NCI-H187 (cell line): ENCODE data around the gene ZFYVE21.

Experiments
- DNase-seq, 2 experiments: peaks; one replicate each; lab custom pipeline; 2025; lab: John Stamatoyannopoulos, UW

The ZFYVE21 gene

GRCh38 chr14:103737432-103738045, 21.9 kb downstream of the ZFYVE21 start:
- no peak for DNase-seq

- no peak for DNase-seq
Observed at GRCh38 chr14:103738166-103738565, 22.6 kb downstream of the ZFYVE21 start.

GRCh38 chr14:103738701-103739451, 23.3 kb downstream of the ZFYVE21 start:
- DNase-seq = no peak

GRCh38 chr14:103739466-103739792, 23.8 kb downstream of the ZFYVE21 start:
- no peak for DNase-seq

GRCh38 chr14:103739793-103740501, 24.3 kb downstream of the ZFYVE21 start:
- DNase-seq = no peak

- DNase-seq = no peak
Observed at GRCh38 chr14:103740991-103741689, 25.5 kb downstream of the ZFYVE21 start.

GRCh38 chr14:103741876-103742275, 26.3 kb downstream of the ZFYVE21 start:
- DNase-seq = no peak

- no peak for DNase-seq
Observed at GRCh38 chr14:103742499-103743255, 27.1 kb downstream of the ZFYVE21 start.

- DNase-seq = no peak
Observed at GRCh38 chr14:103743691-103744090, 28.1 kb downstream of the ZFYVE21 start.

- no peak for DNase-seq
Observed at GRCh38 chr14:103744621-103745395, 29.2 kb downstream of the ZFYVE21 start.

GRCh38 chr14:103745424-103745823, 29.8 kb downstream of the ZFYVE21 start:
- DNase-seq = no peak

- no peak for DNase-seq
Observed at GRCh38 chr14:103746701-103747100, 31.1 kb downstream of the ZFYVE21 start.

- DNase-seq = no peak
Observed at GRCh38 chr14:103748534-103748857, 32.9 kb downstream of the ZFYVE21 start.

GRCh38 chr14:103749452-103749851, 33.8 kb downstream of the ZFYVE21 start:
- DNase-seq = no peak

- DNase-seq = no peak
Observed at GRCh38 chr14:103749860-103750259, 34.2 kb downstream of the ZFYVE21 start.

GRCh38 chr14:103753774-103754173, 38.2 kb downstream of the ZFYVE21 start:
- no peak for DNase-seq

GRCh38 chr14:103755060-103755459, 39.5 kb downstream of the ZFYVE21 start:
- no peak for DNase-seq

GRCh38 chr14:103758059-103758776, 42.6 kb downstream of the ZFYVE21 start:
- no peak for DNase-seq

GRCh38 chr14:103762036-103762435, 46.4 kb downstream of the ZFYVE21 start:
- no peak for DNase-seq

GRCh38 chr14:103762541-103762940, 46.9 kb downstream of the ZFYVE21 start:
- no peak for DNase-seq
